Endothelial cell of umbilical vein (primary cell): ENCODE results near the gene CC2D1A.

ENCODE experiments used
- EZH2 ChIP-seq: IDR thresholded peaks from 2 replicates; pipeline ENCODE4 v1.6.1; 2012; ENCODE audit warnings: borderline replicate concordance, low read depth, mild to moderate bottlenecking, moderate library complexity, low read length, inconsistent platforms; ENCODE audit not compliant: severe bottlenecking
- FOS ChIP-seq: IDR thresholded peaks from 2 replicates; pipeline ENCODE4 v1.6.1; 2011; ENCODE audit warnings: mild to moderate bottlenecking, low read length, moderate library complexity, borderline replicate concordance; ENCODE audit not compliant: insufficient read depth
- JUN ChIP-seq: IDR thresholded peaks from 2 replicates; pipeline ENCODE4 v1.6.1; 2011; ENCODE audit warnings: borderline replicate concordance, low read depth; ENCODE audit not compliant: insufficient read length, insufficient read depth
- POLR2A ChIP-seq: IDR thresholded peaks from 2 replicates; pipeline ENCODE4 v1.6.1; 2012; ENCODE audit warnings: low read depth, mild to moderate bottlenecking, control low read depth, low read length
- POLR2AphosphoS5 ChIP-seq: IDR thresholded peaks from 2 replicates; pipeline ENCODE4 v1.6.1; 2012; ENCODE audit warnings: low read depth, mild to moderate bottlenecking, control low read depth, low read length, moderate library complexity; ENCODE audit not compliant: insufficient read depth
- TF ChIP-seq, protein P1 (sequence below), 2 donors: IDR thresholded peaks; 1 replicate in 1 of 2; 2 replicates in 1 of 2; pipeline ENCODE4 v1.5.1; 2011; ENCODE audit warnings: low read length in 2 of 2, mild to moderate bottlenecking in 2 of 2, moderate library complexity in 2 of 2, control low read depth in 1 of 2, inconsistent platforms in 1 of 2, low read depth in 1 of 2; ENCODE audit not compliant: insufficient read depth in 1 of 2; ENCODE audit errors: extremely low read depth in 1 of 2
- TF ChIP-seq, protein P2 (sequence below): IDR thresholded peaks from 2 replicates; pipeline ENCODE4 v1.6.1; 2011; ENCODE audit not compliant: insufficient read depth, insufficient read length

DNA sequence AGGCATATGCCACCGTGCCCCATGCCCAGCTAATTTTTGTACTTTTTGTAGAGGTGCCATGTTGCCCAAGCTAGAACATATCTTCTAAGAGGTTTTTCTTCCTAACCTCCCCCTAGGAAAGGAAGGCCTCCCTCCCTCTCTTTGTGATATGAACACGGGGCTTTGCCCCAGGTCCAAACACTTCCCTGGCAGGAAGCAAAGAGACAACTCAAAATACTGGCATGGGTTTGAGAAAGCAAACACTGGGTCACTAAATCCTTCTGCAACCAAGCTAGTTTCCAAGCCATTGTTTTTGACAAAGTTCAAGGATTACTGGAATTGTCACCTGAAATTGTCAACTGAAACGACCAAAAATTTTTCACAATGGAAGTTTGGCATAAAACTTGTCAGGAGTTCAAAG, 8.8 kb downstream of the CC2D1A start:
- TF ChIP-seq POLR2A (no peak), POLR2AphosphoS5 (no peak), EZH2 (no peak), JUN (no peak), FOS (no peak)
- TF ChIP-seq, protein P1, sequence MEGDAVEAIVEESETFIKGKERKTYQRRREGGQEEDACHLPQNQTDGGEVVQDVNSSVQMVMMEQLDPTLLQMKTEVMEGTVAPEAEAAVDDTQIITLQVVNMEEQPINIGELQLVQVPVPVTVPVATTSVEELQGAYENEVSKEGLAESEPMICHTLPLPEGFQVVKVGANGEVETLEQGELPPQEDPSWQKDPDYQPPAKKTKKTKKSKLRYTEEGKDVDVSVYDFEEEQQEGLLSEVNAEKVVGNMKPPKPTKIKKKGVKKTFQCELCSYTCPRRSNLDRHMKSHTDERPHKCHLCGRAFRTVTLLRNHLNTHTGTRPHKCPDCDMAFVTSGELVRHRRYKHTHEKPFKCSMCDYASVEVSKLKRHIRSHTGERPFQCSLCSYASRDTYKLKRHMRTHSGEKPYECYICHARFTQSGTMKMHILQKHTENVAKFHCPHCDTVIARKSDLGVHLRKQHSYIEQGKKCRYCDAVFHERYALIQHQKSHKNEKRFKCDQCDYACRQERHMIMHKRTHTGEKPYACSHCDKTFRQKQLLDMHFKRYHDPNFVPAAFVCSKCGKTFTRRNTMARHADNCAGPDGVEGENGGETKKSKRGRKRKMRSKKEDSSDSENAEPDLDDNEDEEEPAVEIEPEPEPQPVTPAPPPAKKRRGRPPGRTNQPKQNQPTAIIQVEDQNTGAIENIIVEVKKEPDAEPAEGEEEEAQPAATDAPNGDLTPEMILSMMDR (IDR thresholded peaks at IDR 0.05; ENCODE audit: extremely low read depth in 1 of 2, insufficient read depth in 1 of 2, low read depth in 1 of 2, low read length in 2 of 2) = no peak
- TF ChIP-seq, protein P2, sequence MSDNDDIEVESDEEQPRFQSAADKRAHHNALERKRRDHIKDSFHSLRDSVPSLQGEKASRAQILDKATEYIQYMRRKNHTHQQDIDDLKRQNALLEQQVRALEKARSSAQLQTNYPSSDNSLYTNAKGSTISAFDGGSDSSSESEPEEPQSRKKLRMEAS = no peak
